Stimulated activated memory B cell treated with anti-CD40 and anti-IgM and Interleukin-4, amounts not matched to agents 10 μg/mL and 1 μg/mL and 100 μg/mL, for 72 hours (primary cell): ENCODE measurements around the gene C1orf87.

Experiments
- ATAC-seq: fragments of 150-1000 bp; cut with Tn5 transposase; 2 replicates; pipeline ENCODE4 v1.10.0; 2021
- H3K27ac Mint-ChIP-seq: one replicate; pipeline ENCODE4 v1.8.0; 2022; ENCODE audit warnings: mild to moderate bottlenecking, mixed read lengths
- H3K27me3 Mint-ChIP-seq: one replicate; pipeline ENCODE4 v1.8.0; 2022; ENCODE audit warnings: mixed read lengths
- H3K36me3 Mint-ChIP-seq: one replicate; pipeline ENCODE4 v1.8.0; 2022; ENCODE audit warnings: mixed read lengths
- H3K4me1 Mint-ChIP-seq: one replicate; pipeline ENCODE4 v1.8.0; 2022; ENCODE audit warnings: mixed read lengths
- H3K4me3 Mint-ChIP-seq: one replicate; pipeline ENCODE4 v1.8.0; 2022; ENCODE audit warnings: mild to moderate bottlenecking, moderate library complexity, mixed read lengths
- H3K9me3 Mint-ChIP-seq: one replicate; pipeline ENCODE4 v1.8.0; 2022; ENCODE audit warnings: mixed read lengths

Gene C1orf87

DNA sequence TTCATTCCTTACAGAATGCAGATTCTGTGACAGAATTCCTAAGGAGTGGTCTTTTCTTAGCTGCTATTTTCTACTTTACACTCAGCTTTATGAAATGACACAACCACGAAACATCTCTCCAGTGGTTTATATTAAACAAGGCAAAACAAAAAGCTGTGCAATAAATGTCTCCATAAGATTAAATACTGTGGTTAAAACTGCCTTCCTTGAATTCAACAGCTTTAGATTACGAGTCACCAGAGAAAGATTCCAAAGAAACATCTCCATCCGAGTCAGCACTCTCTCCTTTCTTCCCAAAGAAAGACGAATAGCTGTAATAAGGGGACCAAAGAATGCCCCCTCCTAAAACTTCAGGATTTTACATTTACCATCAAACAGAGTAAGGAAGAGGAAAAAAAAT, 4.6 kb upstream of the C1orf87 start:
- Mint-ChIP-seq H3K27ac (no peak overlapping the region), H3K27me3 (peaks cover 30% of the 10 kb centered on the region), H3K36me3 (no peaks in the 10 kb centered on the region), H3K9me3 (no peaks in the 10 kb centered on the region), H3K4me1 (no peaks in the 10 kb centered on the region), H3K4me3 (no peak overlapping the region)
- ATAC-seq: no peak

DNA sequence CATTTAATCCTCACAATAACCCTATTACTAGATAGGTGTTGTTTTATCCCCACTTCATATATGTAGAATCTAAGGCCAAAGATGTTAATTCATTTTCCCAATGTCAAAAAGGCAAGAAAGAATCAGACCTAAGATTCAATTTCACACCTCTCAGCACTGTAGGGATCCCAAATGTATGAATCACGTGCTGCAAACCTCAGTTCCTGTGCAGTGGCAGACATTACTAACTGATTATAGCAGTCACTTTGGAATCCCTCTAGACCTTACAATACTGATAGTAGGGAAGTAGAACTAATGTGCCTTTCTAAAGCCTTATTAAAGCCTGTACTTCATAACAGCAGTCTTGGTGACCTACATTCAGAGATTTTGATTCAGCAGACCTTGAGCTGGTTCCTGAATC, 2.3 kb downstream of the C1orf87 start:
- Mint-ChIP-seq H3K9me3 (peaks cover 2% of the 10 kb centered on the region), H3K27me3 (peaks cover 25% of the 10 kb centered on the region), H3K4me3 (no peak overlapping the region), H3K4me1 (no peaks in the 10 kb centered on the region), H3K36me3 (no peaks in the 10 kb centered on the region), H3K27ac (no peak overlapping the region)
- ATAC-seq: no peak

DNA sequence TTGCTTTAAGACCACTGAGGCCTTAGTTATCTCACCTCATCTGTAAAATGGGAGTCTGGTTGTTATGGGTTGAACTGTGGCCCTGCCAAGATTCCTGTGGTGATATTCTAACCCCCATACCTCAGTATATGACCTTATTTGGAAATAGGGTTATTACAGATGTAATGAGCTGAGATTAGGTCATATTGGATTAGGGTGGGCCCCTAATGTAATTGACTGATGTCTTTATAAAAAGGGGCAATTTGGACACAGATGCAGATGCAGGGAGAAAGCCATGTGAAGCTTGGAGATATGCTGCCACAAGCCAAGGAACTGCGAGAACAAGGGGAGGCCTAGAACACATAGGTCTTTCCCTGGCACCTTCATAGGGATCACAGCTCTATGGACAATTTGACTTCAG, 3.9 kb downstream of the C1orf87 start:
- Mint-ChIP-seq H3K36me3 (no peaks in the 10 kb centered on the region), H3K27me3 (peaks cover 11% of the 10 kb centered on the region), H3K4me1 (no peaks in the 10 kb centered on the region), H3K4me3 (no peak overlapping the region), H3K27ac (no peak overlapping the region), H3K9me3 (peaks cover 2% of the 10 kb centered on the region)
- no peak for ATAC-seq

DNA sequence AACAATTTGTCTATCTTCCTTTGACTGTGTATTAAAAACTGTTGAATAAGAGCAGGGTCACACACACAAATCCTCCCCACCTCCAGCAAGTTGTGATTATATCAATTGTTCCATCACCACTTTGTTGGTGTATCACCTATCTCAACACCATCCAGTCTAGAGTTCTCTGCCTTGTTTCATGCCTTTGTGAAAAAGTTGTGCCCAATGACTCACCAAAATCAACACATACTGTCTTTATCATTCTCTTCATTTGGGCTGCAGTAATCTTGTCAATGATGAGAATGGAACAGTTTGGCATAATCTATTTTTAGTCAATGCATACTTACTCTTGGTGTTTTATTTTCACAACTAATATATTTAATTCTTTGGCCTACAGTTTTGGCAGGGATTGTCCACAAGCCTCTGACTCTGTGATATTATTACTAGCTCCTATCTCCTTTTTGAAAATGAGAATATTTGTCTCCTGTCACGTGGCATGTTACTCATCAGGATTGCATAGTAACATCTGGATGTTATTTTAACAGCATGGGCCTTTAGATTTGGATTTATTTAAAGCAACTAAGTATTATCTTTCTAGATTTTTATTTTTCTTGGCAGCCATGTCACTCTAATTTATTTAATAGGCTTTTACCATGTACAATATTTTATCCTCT, 5.1 kb downstream of the C1orf87 start:
- H3K4me3 Mint-ChIP-seq: no peak overlapping the region

GRCh38 chr1:60066001-60066400, 7.6 kb downstream of the C1orf87 start:
- no peak for ATAC-seq
- Mint-ChIP-seq H3K36me3 (no peaks in the 10 kb centered on the region), H3K4me3 (no peak overlapping the region)

More for the DNA sequence above, 5.1 kb downstream of the C1orf87 start:
- Mint-ChIP-seq H3K4me1 (no peaks in the 10 kb centered on the region), H3K27ac (no peak overlapping the region), H3K9me3 (peaks cover 2% of the 10 kb centered on the region), H3K36me3 (no peaks in the 10 kb centered on the region), H3K27me3 (peaks cover 8% of the 10 kb centered on the region)
- ATAC-seq: no peak

DNA sequence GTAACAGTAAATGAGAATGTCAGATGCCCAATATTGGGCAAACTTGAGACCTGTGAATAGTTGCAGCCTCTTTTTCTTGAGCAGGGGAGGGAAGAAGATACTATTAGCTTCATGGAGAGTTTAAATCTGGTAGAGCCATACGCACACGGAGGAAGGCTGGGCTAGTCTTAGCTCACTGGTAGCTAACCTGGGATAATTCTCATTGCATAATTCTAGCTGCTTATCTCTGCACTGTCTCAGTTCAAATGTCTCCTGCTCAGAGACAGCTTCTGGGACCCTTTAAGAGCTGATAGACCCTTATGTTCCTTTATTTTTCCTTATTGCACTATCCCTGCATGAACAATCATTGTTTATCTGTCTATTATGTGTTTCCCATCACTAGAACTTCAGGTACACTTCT, 8.4 kb downstream of the C1orf87 start:
- Mint-ChIP-seq H3K4me1 (no peaks in the 10 kb centered on the region), H3K36me3 (no peaks in the 10 kb centered on the region), H3K27ac (no peak overlapping the region), H3K4me3 (no peak overlapping the region), H3K27me3 (no peaks in the 10 kb centered on the region), H3K9me3 (peaks cover 2% of the 10 kb centered on the region)
- no peak for ATAC-seq

More at GRCh38 chr1:60066001-60066400, 7.6 kb downstream of the C1orf87 start:
- H3K27ac Mint-ChIP-seq: no peak overlapping the region
- H3K9me3 Mint-ChIP-seq: peaks cover 2% of the 10 kb centered on the region
- no peaks in the 10 kb centered on the region for H3K4me1 Mint-ChIP-seq
- H3K27me3 Mint-ChIP-seq: no peaks in the 10 kb centered on the region

DNA sequence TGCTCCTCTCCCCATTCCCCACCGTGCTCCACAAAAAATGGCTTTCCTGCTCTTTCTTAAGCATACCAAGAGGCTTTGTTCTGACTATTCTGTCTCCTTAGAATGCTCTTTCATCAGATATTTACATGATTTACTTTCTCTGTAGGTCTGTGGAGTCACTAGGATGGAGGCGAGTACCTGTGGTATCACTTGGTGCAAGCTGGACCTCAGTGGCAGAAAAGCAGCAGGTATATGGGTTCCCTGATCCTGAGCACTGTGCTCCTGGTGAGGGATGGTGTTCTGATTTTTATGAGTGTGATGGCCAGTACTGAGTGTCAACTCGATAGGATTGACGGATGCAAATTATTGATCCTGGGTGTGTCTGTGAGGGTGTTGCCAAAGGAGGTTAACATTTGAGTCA, 10.0 kb downstream of the C1orf87 start:
- Mint-ChIP-seq H3K4me1 (no peaks in the 10 kb centered on the region), H3K27ac (no peak overlapping the region), H3K9me3 (peaks cover 2% of the 10 kb centered on the region), H3K4me3 (no peak overlapping the region), H3K27me3 (no peaks in the 10 kb centered on the region), H3K36me3 (no peaks in the 10 kb centered on the region)
- ATAC-seq: no peak

- Mint-ChIP-seq H3K36me3 (no peaks in the 10 kb centered on the region), H3K9me3 (no peaks in the 10 kb centered on the region), H3K4me1 (no peaks in the 10 kb centered on the region), H3K4me3 (no peak overlapping the region), H3K27ac (no peak overlapping the region), H3K27me3 (no peaks in the 10 kb centered on the region)
- no peak for ATAC-seq
These were observed 14.1 kb downstream of the C1orf87 start for GRCh38 chr1:60059468-60059867.

DNA sequence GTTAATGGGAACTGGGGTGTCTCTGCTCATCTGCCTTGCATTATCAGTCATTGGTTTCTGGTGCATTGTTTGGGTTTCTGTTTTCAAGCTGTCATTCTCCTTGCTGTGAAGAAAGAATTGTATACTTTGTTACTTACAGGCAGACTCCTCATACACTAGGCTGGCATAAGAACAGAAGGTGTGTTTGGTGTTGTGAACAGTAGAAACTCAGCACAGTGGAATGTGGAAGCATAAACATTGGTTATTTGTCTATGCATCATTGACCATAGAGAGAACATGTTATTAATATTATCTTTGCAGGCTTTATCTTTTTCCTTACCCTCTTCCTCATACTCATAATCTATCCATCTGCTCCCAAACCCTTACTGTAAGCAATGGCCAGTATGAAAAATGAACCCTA, 18.2 kb downstream of the C1orf87 start:
- Mint-ChIP-seq H3K9me3 (peaks cover 7% of the 10 kb centered on the region), H3K36me3 (no peaks in the 10 kb centered on the region), H3K27me3 (peaks cover 16% of the 10 kb centered on the region), H3K4me3 (no peak overlapping the region), H3K27ac (no peak overlapping the region), H3K4me1 (no peaks in the 10 kb centered on the region)
- no peak for ATAC-seq

DNA sequence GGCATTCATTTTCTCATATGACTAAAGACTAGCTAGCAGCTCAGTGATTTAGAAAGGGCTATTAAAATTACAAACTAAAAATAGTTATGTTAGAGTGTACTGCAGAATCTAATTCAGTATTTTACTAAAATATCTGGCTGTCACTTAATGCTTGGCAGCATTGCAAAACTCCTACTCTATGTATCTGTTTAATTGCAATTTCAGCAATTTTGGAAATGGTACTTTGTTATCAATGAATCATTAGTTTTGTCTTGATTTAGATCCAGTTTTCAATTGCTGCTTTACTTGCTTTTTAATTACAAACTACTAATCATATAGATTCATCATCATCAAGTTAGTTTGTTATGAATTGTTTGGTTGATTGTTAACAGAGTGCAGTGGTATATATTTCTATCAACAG, 19.2 kb downstream of the C1orf87 start:
- H3K36me3 Mint-ChIP-seq: no peaks in the 10 kb centered on the region
- H3K27ac Mint-ChIP-seq: no peak overlapping the region
- peaks cover 16% of the 10 kb centered on the region for H3K27me3 Mint-ChIP-seq
- no peaks in the 10 kb centered on the region for H3K4me1 Mint-ChIP-seq
- H3K9me3 Mint-ChIP-seq: peaks cover 9% of the 10 kb centered on the region
- no peak overlapping the region for H3K4me3 Mint-ChIP-seq
- ATAC-seq: no peak

- Mint-ChIP-seq H3K4me3 (no peak overlapping the region), H3K27me3 (peaks cover 16% of the 10 kb centered on the region), H3K9me3 (peaks cover 10% of the 10 kb centered on the region), H3K4me1 (no peaks in the 10 kb centered on the region), H3K27ac (no peak overlapping the region), H3K36me3 (no peaks in the 10 kb centered on the region)
- ATAC-seq: no peak
These were observed 21.0 kb downstream of the C1orf87 start for GRCh38 chr1:60052601-60053000.

DNA sequence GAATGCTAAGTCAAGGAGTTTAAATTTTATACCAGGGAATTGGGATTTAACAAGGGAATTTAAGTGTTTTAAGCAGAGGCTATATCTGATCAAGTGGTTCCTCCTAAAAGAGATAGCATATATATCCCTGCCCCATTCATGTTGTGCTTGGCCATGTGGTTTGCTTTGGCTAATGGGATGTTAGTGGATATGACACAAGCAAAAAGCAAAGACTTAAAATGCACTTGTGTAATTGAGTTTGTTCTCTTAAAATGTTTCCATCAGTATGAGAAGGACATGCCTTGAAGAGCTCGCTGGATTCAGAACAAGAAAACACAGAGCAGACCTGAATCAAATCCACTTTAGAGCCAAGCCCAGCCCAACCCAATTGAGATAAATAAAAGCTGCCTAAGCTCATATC, 22.4 kb downstream of the C1orf87 start:
- Mint-ChIP-seq H3K4me1 (no peaks in the 10 kb centered on the region), H3K27ac (no peak overlapping the region), H3K9me3 (peaks cover 10% of the 10 kb centered on the region), H3K4me3 (no peak overlapping the region), H3K27me3 (peaks cover 18% of the 10 kb centered on the region), H3K36me3 (no peaks in the 10 kb centered on the region)
- no peak for ATAC-seq

- Mint-ChIP-seq H3K27ac (no peak overlapping the region), H3K4me3 (no peak overlapping the region), H3K4me1 (no peaks in the 10 kb centered on the region), H3K36me3 (no peaks in the 10 kb centered on the region), H3K27me3 (peaks cover 25% of the 10 kb centered on the region), H3K9me3 (peaks cover 10% of the 10 kb centered on the region)
- no peak for ATAC-seq
These were observed 24.4 kb downstream of the C1orf87 start for GRCh38 chr1:60049188-60049587.

DNA sequence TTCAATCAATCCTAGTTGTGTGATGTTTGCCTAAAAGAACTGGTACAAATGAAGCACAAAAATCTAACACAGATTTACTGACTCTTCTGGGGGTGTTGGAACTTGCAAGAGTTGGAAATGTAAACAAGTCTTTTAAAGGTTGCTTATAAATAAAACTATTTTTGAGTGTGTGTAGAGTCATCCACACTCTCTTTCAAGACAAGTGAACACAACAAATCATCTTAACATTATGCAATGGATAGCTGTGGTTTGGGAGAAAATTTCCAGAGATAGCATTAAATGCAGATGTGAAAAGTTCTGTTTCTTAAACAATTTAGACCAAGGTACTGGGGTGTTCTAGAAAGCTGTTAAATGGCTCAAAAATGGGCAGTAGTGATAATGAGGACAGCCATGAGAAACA, 28.7 kb downstream of the C1orf87 start:
- Mint-ChIP-seq H3K9me3 (peaks cover 2% of the 10 kb centered on the region), H3K27ac (no peak overlapping the region), H3K36me3 (no peaks in the 10 kb centered on the region), H3K27me3 (peaks cover 9% of the 10 kb centered on the region), H3K4me1 (no peaks in the 10 kb centered on the region), H3K4me3 (no peak overlapping the region)
- no peak for ATAC-seq

- peaks cover 9% of the 10 kb centered on the region for H3K27me3 Mint-ChIP-seq
- no peak overlapping the region for H3K4me3 Mint-ChIP-seq
- no peaks in the 10 kb centered on the region for H3K4me1 Mint-ChIP-seq
- H3K36me3 Mint-ChIP-seq: no peaks in the 10 kb centered on the region
- no peak overlapping the region for H3K27ac Mint-ChIP-seq
- no peaks in the 10 kb centered on the region for H3K9me3 Mint-ChIP-seq
- no peak for ATAC-seq
These were observed 31.8 kb downstream of the C1orf87 start for GRCh38 chr1:60041783-60042182.

- no peaks in the 10 kb centered on the region for H3K4me1 Mint-ChIP-seq
- H3K36me3 Mint-ChIP-seq: no peaks in the 10 kb centered on the region
- no peak for ATAC-seq
- H3K9me3 Mint-ChIP-seq: no peaks in the 10 kb centered on the region
- no peak overlapping the region for H3K27ac Mint-ChIP-seq
- no peak overlapping the region for H3K4me3 Mint-ChIP-seq
- H3K27me3 Mint-ChIP-seq: no peaks in the 10 kb centered on the region
These were observed 35.9 kb downstream of the C1orf87 start for GRCh38 chr1:60037669-60038068.
